RWPE1 (cell line): Measurements from ENCODE around the gene DERA.
"Not testable (repeated sequence)": the region's sequence is repeated elsewhere in the genome, so short reads cannot be mapped to it uniquely, and the experiment has no call there.

ENCODE experiments used
- CTCF ChIA-PET: fragments of 350-600 bp; sonication (Branson Sonifier 250); formaldehyde crosslinking; extraction: SDS; loops from one replicate; lab custom pipeline; 2021; lab: Yijun Ruan, JAX
- POLR2A ChIA-PET: fragments of 400-600 bp; formaldehyde crosslinking; extraction: SDS; loops from one replicate; lab custom pipeline; 2020; ENCODE audit warnings: antibody characterized with exemption; ENCODE audit not compliant: low non-redundant PET; lab: Yijun Ruan, JAX
- DNase-seq: peaks from one replicate; pipeline ENCODE4 v3.0.0; 2012; ENCODE audit warnings: low spot score
- H3K27ac ChIP-seq: fragments of 450-650 bp; 2 replicates; pipeline ENCODE4 v1.5.1; 2017
- TF ChIP-seq, protein P1 (sequence below): fragments of 450-650 bp; conservative IDR thresholded peaks from 2 replicates; pipeline ENCODE4 v1.5.1; 2017; ENCODE audit warnings: low read depth, mild to moderate bottlenecking

Gene DERA

DNA sequence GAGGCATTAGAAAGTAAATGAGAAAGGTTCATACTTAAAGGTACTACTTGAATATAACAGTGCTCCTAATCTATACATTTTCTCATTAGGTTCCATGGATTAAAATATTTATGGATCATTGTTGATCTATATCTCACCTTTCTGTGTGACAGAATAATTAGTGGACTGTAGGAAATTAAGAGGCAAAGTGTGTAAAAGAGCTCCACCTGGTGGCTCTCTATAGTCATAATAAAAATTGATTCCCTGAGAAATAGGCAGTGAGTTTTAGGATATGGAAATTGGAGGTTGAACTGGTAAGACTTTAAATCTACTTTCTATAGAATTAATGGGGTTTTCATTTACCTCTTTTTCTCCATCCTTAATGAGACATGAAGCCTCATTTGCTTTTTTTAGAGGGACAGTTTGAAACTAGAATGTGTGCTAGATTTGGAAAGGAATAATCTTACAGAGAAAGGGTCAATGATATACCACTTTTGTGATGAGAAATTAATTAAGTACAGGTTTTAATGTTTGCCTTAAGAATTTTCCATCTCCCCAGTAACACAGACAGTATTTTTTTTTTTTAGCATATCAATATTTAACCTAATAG lies 11.8 kb upstream of the DERA start:
- ChIA-PET POLR2A (no interaction called here), CTCF (interaction anchor here (0.6 to 0.9 kb wide), 2 partner anchors 12 to 390 kb away, joined by 3 read pairs; partner anchors contain the start of gene DERA)
- H3K27ac ChIP-seq = no peak overlapping the region
- TF ChIP-seq, protein P1, sequence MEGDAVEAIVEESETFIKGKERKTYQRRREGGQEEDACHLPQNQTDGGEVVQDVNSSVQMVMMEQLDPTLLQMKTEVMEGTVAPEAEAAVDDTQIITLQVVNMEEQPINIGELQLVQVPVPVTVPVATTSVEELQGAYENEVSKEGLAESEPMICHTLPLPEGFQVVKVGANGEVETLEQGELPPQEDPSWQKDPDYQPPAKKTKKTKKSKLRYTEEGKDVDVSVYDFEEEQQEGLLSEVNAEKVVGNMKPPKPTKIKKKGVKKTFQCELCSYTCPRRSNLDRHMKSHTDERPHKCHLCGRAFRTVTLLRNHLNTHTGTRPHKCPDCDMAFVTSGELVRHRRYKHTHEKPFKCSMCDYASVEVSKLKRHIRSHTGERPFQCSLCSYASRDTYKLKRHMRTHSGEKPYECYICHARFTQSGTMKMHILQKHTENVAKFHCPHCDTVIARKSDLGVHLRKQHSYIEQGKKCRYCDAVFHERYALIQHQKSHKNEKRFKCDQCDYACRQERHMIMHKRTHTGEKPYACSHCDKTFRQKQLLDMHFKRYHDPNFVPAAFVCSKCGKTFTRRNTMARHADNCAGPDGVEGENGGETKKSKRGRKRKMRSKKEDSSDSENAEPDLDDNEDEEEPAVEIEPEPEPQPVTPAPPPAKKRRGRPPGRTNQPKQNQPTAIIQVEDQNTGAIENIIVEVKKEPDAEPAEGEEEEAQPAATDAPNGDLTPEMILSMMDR = peak; percentile 58
- peak; percentile 11 for DNase-seq

DNA sequence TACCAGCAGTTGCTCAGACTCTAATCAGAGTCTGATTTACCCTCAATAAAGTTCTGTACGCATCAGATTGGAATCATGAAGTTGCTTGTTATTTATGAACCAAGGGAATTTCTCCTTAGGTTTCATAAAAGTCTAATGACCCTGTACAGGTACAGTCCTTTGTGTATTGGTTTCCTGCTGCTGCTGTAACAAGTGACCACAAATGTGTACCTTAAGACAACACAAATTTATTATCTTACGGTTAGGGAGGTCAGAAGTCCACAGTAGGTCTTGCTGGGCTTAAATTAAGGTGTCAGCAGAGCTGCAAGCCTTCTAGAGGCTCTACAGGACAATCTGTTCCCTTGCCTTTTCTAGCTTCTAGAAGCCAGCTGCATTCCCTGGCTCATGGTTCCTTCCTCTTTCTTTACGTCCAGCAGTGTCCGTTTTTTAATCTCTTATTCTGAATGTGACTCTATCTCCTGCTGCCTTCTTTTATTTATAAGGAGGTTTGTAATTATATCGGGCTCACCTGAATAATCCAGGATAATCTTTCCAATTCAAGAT lies 6.7 kb upstream of the DERA start:
- ChIA-PET CTCF (interaction anchor here (0.5 to 0.6 kb wide), 2 partner anchors 94 to 1737 kb away, joined by 3 read pairs; no protein-coding TSS in a partner anchor), POLR2A (no interaction called here)
- no peak overlapping the region for H3K27ac ChIP-seq
- TF ChIP-seq, protein P1 = no peak
- DNase-seq = no peak

DNA sequence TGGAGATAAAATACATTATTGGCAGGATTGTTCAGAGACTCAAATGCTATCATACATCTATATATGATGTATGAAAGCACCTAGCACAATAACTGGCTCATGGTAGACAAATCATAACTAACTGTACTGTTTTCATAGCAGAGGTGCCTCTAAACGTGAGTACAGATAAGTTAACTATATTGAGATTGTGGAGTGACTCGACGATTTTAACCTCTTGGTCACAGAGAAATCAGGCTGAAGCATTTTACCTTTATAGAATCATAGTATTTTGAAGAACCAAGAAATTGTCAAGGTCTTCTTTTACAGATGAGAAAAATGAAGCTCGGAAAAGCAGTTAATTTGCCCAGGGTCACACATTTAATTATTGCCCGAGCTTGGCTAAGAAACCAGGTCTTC lies 666 bp upstream of the DERA start:
- TF ChIP-seq, protein P1 = no peak
- DNase-seq = no peak
- ChIA-PET CTCF (interaction anchor here (1.1 kb wide), 1 partner anchor 71 kb away, joined by 5 read pairs; no protein-coding TSS in a partner anchor), POLR2A (interaction anchor here (0.6 kb wide), 1 partner anchor 415 kb away, joined by 5 read pairs; no protein-coding TSS in a partner anchor)
- no peak overlapping the region for H3K27ac ChIP-seq

DNA sequence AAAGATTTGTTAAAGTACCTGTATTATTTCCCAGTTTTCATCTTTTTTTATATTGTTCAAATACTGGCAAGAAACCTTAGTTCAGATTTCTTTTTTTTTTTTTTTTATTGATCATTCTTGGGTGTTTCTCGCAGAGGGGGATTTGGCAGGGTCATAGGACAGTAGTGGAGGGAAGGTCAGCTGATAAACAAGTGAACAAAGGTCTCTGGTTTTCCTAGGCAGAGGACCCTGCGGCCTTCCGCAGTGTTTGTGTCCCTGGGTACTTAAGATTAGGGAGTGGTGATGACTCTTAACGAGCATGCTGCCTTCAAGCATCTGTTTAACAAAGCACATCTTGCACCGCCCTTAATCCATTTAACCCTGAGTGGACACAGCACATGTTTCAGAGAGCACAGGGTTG lies 799 bp downstream of the DERA start:
- CTCF ChIA-PET, H3K27ac ChIP-seq, DNase-seq, POLR2A ChIA-PET: not testable (repeated sequence)

DNA sequence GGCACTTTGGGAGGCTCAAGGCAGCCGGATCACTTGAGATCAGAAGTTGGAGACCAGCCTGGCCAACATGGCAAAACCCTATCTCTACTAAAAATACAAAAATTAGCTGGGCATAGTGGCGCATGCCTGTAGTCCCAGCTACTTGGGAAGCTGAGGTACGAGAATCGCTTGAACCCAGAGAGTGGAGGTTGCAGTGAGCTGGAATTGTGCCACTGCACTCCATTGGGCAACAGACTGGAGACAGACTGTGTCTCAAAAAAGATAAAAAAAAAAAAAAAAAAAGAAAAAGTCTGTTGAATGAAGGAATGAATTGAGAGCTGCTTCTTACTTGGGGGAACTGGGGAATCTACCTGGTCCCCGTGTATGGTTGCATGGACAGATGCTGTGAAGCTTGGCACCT lies 3.0 kb downstream of the DERA start:
- DNase-seq, H3K27ac ChIP-seq, POLR2A ChIA-PET, CTCF ChIA-PET: not testable (repeated sequence)

DNA sequence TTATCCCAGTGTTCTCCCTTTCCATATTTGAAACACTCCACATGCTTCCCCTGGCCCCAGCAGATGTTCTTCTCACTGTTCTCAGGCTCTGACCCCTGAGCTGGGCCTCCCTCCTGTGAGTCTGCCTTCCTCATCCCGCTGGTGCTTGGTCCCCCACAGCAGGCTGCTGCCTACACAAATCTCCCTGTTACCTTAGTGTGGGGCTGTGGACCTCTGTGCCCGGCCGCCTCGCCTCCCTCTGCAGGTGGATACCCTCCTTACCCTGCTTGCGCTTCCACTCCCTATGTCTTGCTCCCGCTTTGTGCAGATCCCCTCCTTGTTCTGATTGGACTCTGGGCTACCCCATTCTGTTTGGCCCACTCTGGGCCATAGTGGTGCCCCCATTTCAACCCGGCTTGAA lies 6.9 kb downstream of the DERA start:
- TF ChIP-seq, protein P1 = no peak
- ChIA-PET POLR2A (no interaction called here), CTCF (interaction anchor here (1.0 kb wide), 1 partner anchor 11 kb away, joined by 3 read pairs; no protein-coding TSS in a partner anchor)
- no peak overlapping the region for H3K27ac ChIP-seq
- no peak for DNase-seq

DNA sequence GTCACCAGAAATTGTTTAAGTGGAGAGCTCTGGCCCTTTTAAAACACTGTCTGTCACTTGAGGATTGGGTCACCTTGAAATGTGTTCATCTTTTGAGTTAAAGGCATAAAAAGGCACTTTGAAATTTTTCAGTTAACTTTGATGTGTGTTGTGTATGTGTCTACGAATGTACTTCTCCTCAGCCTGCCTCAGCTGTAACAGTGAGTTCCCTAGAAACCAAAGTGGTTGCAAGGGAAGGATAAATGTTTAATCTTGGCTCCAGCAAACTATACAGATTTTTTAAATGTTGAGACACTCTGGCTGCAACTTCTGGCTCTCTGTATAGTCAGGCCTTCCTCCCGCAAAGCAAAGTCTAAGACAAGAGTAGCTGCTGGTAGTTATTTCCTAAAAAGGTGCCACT lies 8.3 kb downstream of the DERA start:
- CTCF ChIA-PET = interaction anchor here (0.5 to 0.6 kb wide), 2 partner anchors 62 to 102 kb away, joined by 3 to 4 read pairs; no protein-coding TSS in a partner anchor
- no peak overlapping the region for H3K27ac ChIP-seq
- DNase-seq = no peak
- TF ChIP-seq, protein P1 = no peak
- POLR2A ChIA-PET = no interaction called here
